OCI-LY1 (cell line): ENCODE data around the gene UBE2G1.
A peak's percentile ranks its signal among the peaks of the same experiment; 100 is the strongest.

Experiments
- H2AFZ ChIP-seq: fragments of 200-600 bp; sonication (generic), shearing (Covaris generic); 2 replicates; pipeline ENCODE4 v1.6.0; 2014; ENCODE audit warnings: antibody characterized with exemption, mild to moderate bottlenecking, low read length
- H3F3A ChIP-seq: fragments of 200-600 bp; sonication (generic), shearing (Covaris generic); 2 replicates; pipeline ENCODE4 v1.6.0; 2014; ENCODE audit warnings: mild to moderate bottlenecking, antibody characterized with exemption, low read length, moderate library complexity; ENCODE audit not compliant: insufficient read depth
- H3K27ac ChIP-seq: fragments of 200-600 bp; sonication (generic); 2 replicates; pipeline ENCODE4 v1.5.1; 2014; ENCODE audit warnings: low read length, mixed run types, mild to moderate bottlenecking, low read depth; ENCODE audit not compliant: poor library complexity, severe bottlenecking
- H3K27me3 ChIP-seq: fragments of 200-600 bp; sonication (generic); 2 replicates; pipeline ENCODE4 v1.6.0; 2014; ENCODE audit warnings: antibody characterized with exemption, mild to moderate bottlenecking, low read length, moderate library complexity; ENCODE audit not compliant: insufficient read depth
- H3K36me3 ChIP-seq: fragments of 200-600 bp; sonication (generic); 2 replicates; pipeline ENCODE4 v1.6.1; 2014; ENCODE audit warnings: mild to moderate bottlenecking, antibody characterized with exemption, low read length, moderate library complexity, mixed read lengths; ENCODE audit not compliant: insufficient read depth
- H3K4me1 ChIP-seq: fragments of 200-600 bp; sonication (generic); 2 replicates; pipeline ENCODE4 v1.5.1; 2014; ENCODE audit warnings: mild to moderate bottlenecking, low read length, moderate library complexity; ENCODE audit not compliant: insufficient read depth, severe bottlenecking
- H3K4me2 ChIP-seq: fragments of 200-600 bp; sonication (generic), shearing (Covaris generic); 2 replicates; pipeline ENCODE4 v1.6.1; 2014; ENCODE audit warnings: low read length
- H3K4me3 ChIP-seq: fragments of 200-600 bp; sonication (generic); 2 replicates; pipeline ENCODE4 v1.5.1; 2014; ENCODE audit warnings: low read length, low read depth, mild to moderate bottlenecking, mixed read lengths; ENCODE audit not compliant: poor library complexity, severe bottlenecking
- H3K79me2 ChIP-seq: fragments of 200-600 bp; shearing (Covaris generic); 2 replicates; pipeline ENCODE4 v1.6.1; 2016; ENCODE audit warnings: mixed run types, low read length, mixed read lengths; ENCODE audit not compliant: insufficient read depth
- H3K9ac ChIP-seq: fragments of 200-600 bp; sonication (generic), shearing (Covaris generic); 2 replicates; pipeline ENCODE4 v1.6.1; 2014; ENCODE audit warnings: mild to moderate bottlenecking, low read length, mixed read lengths
- H3K9me2 ChIP-seq: fragments of 200-600 bp; sonication (generic), shearing (Covaris generic); 2 replicates; pipeline ENCODE4 v1.6.1; 2014; ENCODE audit warnings: low read depth, mild to moderate bottlenecking, low read length, mixed read lengths
- H3K9me3 ChIP-seq: fragments of 200-600 bp; shearing (Covaris generic); 2 replicates; pipeline ENCODE4 v1.6.1; 2014; ENCODE audit warnings: low read length, mixed read lengths
- H4K20me1 ChIP-seq: fragments of 200-600 bp; sonication (generic), shearing (Covaris generic); 2 replicates; pipeline ENCODE4 v1.6.0; 2016; ENCODE audit warnings: mild to moderate bottlenecking, low read length; ENCODE audit not compliant: insufficient read depth
- CTCF ChIP-seq: fragments of 200-600 bp; sonication (generic), shearing (Covaris generic); IDR thresholded peaks from 2 replicates; pipeline ENCODE4 v1.5.1; 2017; ENCODE audit warnings: mild to moderate bottlenecking, antibody characterized with exemption, low read length, moderate library complexity, mixed read lengths
- EZH2 ChIP-seq: fragments of 200-600 bp; sonication (generic), shearing (Covaris generic); IDR thresholded peaks from 2 replicates; pipeline ENCODE4 v1.8.0; 2017; ENCODE audit warnings: borderline replicate concordance, mixed run types, mild to moderate bottlenecking, antibody characterized with exemption, low read length, moderate library complexity, mixed read lengths

The UBE2G1 gene

GRCh38 chr17:4362141-4362540 lies 4.3 kb downstream of the UBE2G1 start:
- TF ChIP-seq EZH2 (no peak), CTCF (peak; percentile 36; the same call in 1 of the 2 replicates)
- H3K79me2 ChIP-seq, result peaks cover 79% of the 10 kb centered on the region
- H4K20me1 ChIP-seq, result 0 out of 2 replicates have a peak, but pooled peaks cover 3% of the 10 kb centered on the region
- peaks cover 49% of the 10 kb centered on the region for H3K36me3 ChIP-seq
- H3F3A ChIP-seq, result no peaks in the 10 kb centered on the region
- no peaks in the 10 kb centered on the region for H3K27me3 ChIP-seq
- peak overlapping the region; percentile 13; the same call in 1 of the 2 replicates for H3K4me2 ChIP-seq
- H3K4me3 ChIP-seq, result no peak overlapping the region
- H3K9me3 ChIP-seq, result no peaks in the 10 kb centered on the region
- H3K27ac ChIP-seq, result peak overlapping the region; percentile 91
- H3K4me1 ChIP-seq, result peaks cover 69% of the 10 kb centered on the region
- no peaks in the 10 kb centered on the region for H3K9me2 ChIP-seq
- no peak overlapping the region for H3K9ac ChIP-seq
- no peak overlapping the region for H2AFZ ChIP-seq

GRCh38 chr17:4358154-4358553 lies 8.3 kb downstream of the UBE2G1 start:
- Histone ChIP-seq H3K9me3 (no peaks in the 10 kb centered on the region), H3K4me3 (no peak overlapping the region), H3K4me2 (no peak overlapping the region), H3K9me2 (no peaks in the 10 kb centered on the region), H3K27me3 (no peaks in the 10 kb centered on the region), H3K36me3 (peaks cover 55% of the 10 kb centered on the region), H3F3A (no peaks in the 10 kb centered on the region), H3K27ac (peak overlapping the region; percentile 8), H3K9ac (no peak overlapping the region), H3K79me2 (peaks cover 100% of the 10 kb centered on the region), H3K4me1 (peaks cover 78% of the 10 kb centered on the region), H4K20me1 (0 out of 2 replicates have a peak, but pooled peaks cover 3% of the 10 kb centered on the region), H2AFZ (no peak overlapping the region)
- no peak for TF ChIP-seq EZH2
- TF ChIP-seq CTCF, result no peak

GRCh38 chr17:4357671-4358070 lies 8.8 kb downstream of the UBE2G1 start:
- H3K4me2 ChIP-seq, result no peak overlapping the region
- no peak overlapping the region for H2AFZ ChIP-seq
- no peaks in the 10 kb centered on the region for H3K9me3 ChIP-seq

More at GRCh38 chr17:4357671-4358070, 8.8 kb downstream of the UBE2G1 start:
- Histone ChIP-seq H3K4me1 (peaks cover 78% of the 10 kb centered on the region), H3K9ac (no peak overlapping the region), H3K36me3 (peaks cover 50% of the 10 kb centered on the region), H4K20me1 (0 out of 2 replicates have a peak, but pooled peaks cover 3% of the 10 kb centered on the region), H3F3A (no peaks in the 10 kb centered on the region), H3K9me2 (no peaks in the 10 kb centered on the region), H3K27ac (peak overlapping the region; percentile 8), H3K4me3 (no peak overlapping the region), H3K27me3 (no peaks in the 10 kb centered on the region), H3K79me2 (peaks cover 100% of the 10 kb centered on the region)
- TF ChIP-seq CTCF (no peak), EZH2 (no peak)
